Choroid plexus epithelial cell (primary cell): ENCODE measurements around the gene SLC6A6.

Experiments used
- DNase-seq: peaks from one replicate; pipeline ENCODE4 v3.0.0-alpha.2; 2010; ENCODE audit warnings: low read depth
- H3K4me3 ChIP-seq: 2 replicates; pipeline ENCODE4 v1.5.1; 2011; ENCODE audit warnings: low read depth, mild to moderate bottlenecking, control low read depth, low read length, moderate library complexity
- TF ChIP-seq, protein P1 (sequence below): conservative IDR thresholded peaks from 2 replicates; pipeline ENCODE4 v1.5.1; 2011; ENCODE audit warnings: low read depth, mild to moderate bottlenecking, control low read depth, inconsistent platforms, low read length, moderate library complexity

Gene SLC6A6

DNA sequence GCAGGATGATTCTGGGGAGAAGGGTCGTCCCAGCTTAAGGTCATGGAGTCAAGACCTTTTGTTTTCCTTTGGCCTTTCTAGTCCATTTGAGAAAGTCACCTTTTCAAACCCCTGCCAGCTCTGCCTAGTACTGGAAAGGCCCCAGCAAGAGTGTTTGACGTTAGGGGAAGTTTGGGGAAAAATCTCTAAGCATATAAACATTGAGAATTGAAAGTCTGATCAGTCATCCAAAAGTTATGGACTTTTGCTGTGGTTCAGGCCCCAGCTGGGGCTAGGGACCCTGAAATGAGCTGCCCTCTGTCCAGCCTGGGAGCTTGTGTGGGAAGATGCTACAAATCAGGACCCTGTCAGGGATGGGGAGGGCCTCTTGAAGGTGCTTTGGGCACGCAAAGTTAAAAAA is 21.6 kb downstream of the SLC6A6 start:
- no peak for DNase-seq
- TF ChIP-seq, protein P1, sequence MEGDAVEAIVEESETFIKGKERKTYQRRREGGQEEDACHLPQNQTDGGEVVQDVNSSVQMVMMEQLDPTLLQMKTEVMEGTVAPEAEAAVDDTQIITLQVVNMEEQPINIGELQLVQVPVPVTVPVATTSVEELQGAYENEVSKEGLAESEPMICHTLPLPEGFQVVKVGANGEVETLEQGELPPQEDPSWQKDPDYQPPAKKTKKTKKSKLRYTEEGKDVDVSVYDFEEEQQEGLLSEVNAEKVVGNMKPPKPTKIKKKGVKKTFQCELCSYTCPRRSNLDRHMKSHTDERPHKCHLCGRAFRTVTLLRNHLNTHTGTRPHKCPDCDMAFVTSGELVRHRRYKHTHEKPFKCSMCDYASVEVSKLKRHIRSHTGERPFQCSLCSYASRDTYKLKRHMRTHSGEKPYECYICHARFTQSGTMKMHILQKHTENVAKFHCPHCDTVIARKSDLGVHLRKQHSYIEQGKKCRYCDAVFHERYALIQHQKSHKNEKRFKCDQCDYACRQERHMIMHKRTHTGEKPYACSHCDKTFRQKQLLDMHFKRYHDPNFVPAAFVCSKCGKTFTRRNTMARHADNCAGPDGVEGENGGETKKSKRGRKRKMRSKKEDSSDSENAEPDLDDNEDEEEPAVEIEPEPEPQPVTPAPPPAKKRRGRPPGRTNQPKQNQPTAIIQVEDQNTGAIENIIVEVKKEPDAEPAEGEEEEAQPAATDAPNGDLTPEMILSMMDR: no peak
- H3K4me3 ChIP-seq: no peak overlapping the region

GRCh38 chr3:14424711-14425580 is 22.5 kb downstream of the SLC6A6 start:
- TF ChIP-seq, protein P1: no peak
- no peak overlapping the region for H3K4me3 ChIP-seq
- DNase-seq: no peak

GRCh38 chr3:14425581-14426304 is 23.3 kb downstream of the SLC6A6 start:
- TF ChIP-seq, protein P1: no peak
- no peak overlapping the region for H3K4me3 ChIP-seq
- DNase-seq: no peak

DNA sequence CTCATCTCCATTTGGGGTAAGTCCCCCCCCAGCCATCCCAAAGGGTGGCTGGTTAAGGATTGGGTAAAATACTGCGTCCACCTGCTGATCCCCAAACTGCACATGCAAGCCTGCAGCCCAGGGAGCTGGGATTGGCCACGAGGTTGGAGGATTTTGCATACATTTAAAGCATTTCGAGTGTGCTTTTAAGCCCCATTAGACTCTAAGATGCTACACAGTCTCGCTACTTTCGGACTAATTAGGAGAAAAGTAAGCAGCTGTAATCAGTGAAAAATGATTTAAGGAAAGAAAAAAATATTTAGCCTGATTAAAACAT is 23.9 kb downstream of the SLC6A6 start:
- TF ChIP-seq, protein P1: no peak
- DNase-seq: no peak
- H3K4me3 ChIP-seq: no peak overlapping the region

- TF ChIP-seq, protein P1: no peak
- no peak overlapping the region for H3K4me3 ChIP-seq
- DNase-seq: no peak
These were observed 26.0 kb downstream of the SLC6A6 start for GRCh38 chr3:14428087-14429033.

DNA sequence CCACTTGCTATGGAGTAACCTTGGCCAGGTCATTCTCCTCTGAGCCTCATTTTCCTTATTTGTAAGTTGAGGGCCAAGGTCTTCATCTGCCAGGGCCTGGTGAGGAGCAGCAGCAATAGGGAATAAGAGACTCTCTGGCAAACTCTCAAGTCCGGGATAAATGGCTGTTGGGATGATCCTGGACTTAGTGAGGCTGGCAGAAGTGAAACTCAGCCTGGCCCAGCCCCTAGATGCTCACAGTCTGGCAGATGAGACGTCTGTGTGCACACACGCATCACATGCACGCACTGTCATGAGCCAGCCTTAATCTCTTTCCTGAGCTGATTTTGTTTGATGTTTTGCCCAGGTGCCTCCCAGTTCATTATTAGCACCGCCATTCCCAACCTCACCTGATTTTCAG is 26.8 kb downstream of the SLC6A6 start:
- H3K4me3 ChIP-seq: no peak overlapping the region
- DNase-seq: no peak
- TF ChIP-seq, protein P1: no peak
